Measurements from ENCODE around the gene STK24. TPM values are rescaled to one million over a fixed set of nuclear protein-coding genes. Genes with fewer than 3 reads are reported as not detected.

Gene STK24
- total and polyA plus RNA-seq, 2 of the 8 experiments (the other 6 are each of a cell fraction or from before 2014, with no cell fraction given), result 62.8 to 143 TPM

- Histone ChIP-seq H4K5ac (ENCODE audit: insufficient read length, low read depth, low read length) (no peak overlapping the region), H2BK15ac (ENCODE audit: low read length) (no peak overlapping the region), H3K27ac (ENCODE audit: low read depth, low read length) (no peak overlapping the region), H4K20me1 (replicated peaks in 1 of 2; ENCODE audit: control insufficient read depth in 1 of 2, insufficient read depth in 2 of 2, low read length in 2 of 2) (peaks cover 2 to 4% of the 10 kb centered on the region in 2 experiments), H2BK120ac (replicated peaks; ENCODE audit: low read depth, low read length) (no peak overlapping the region), H2BK12ac (ENCODE audit: low read depth, low read length) (no peak overlapping the region), H3K4me1 (replicated peaks in 1 of 4; ENCODE audit: control insufficient read depth in 3 of 4, insufficient read depth in 4 of 4, low read length in 3 of 4) (peaks cover 0 to 3% (median under 1%) of the 10 kb centered on the region in 4 experiments; a peak in 3 of 7 replicates), H3K9me3 (ENCODE audit: insufficient read depth in 2 of 2, low read depth in 1 of 2, low read length in 1 of 2) (no peaks in the 10 kb centered on the region), H3K23ac (ENCODE audit: insufficient read length) (no peak overlapping the region), H4K91ac (replicated peaks; ENCODE audit: insufficient read length, low read length) (no peak overlapping the region), H3K9ac (replicated peaks in 1 of 4; ENCODE audit: extremely low read depth in 1 of 4, low read depth in 3 of 4, low read length in 3 of 4) (no peak overlapping the region), H2BK20ac (ENCODE audit: low read length) (no peak overlapping the region), H3K4ac (replicated peaks; ENCODE audit: insufficient read length, low read depth, low read length) (no peak overlapping the region), H3K27me3 (replicated peaks in 1 of 4; ENCODE audit: control insufficient read depth in 3 of 4, extremely low read depth in 1 of 4, insufficient read depth in 3 of 4, low read length in 3 of 4) (no peaks in the 10 kb centered on the region), H4K8ac (ENCODE audit: extremely low read depth, insufficient read depth, low read length) (no peak overlapping the region), H3K18ac (ENCODE audit: extremely low read depth, low read length) (no peak overlapping the region), H2AFZ (ENCODE audit: low read length) (no peak overlapping the region), H3K79me2 (ENCODE audit: control insufficient read depth in 1 of 2, insufficient read depth in 2 of 2, low read length in 2 of 2) (no peaks in the 10 kb centered on the region), H2AK5ac (ENCODE audit: low read depth, low read length) (no peak overlapping the region), H3K23me2 (ENCODE audit: low read depth, low read length) (no peaks in the 10 kb centered on the region), H2BK5ac (ENCODE audit: low read depth, low read length) (no peak overlapping the region), H3K79me1 (ENCODE audit: low read depth, low read length) (no peaks in the 10 kb centered on the region), H3K36me3 (ENCODE audit: control insufficient read depth in 2 of 4, insufficient read depth in 4 of 4, low read length in 3 of 4) (peaks cover 0 to 6% (median 2%) of the 10 kb centered on the region in 4 experiments; a peak in 4 of 8 replicates), H3K4me2 (ENCODE audit: insufficient read depth in 1 of 2, low read depth in 2 of 2, low read length in 2 of 2) (no peak overlapping the region), H3K14ac (ENCODE audit: insufficient read length) (no peak overlapping the region), H3K4me3 (ENCODE audit: extremely low read depth in 1 of 4, insufficient read depth in 2 of 4, low read depth in 3 of 4, low read length in 4 of 4) (no peak overlapping the region), H3K56ac (replicated peaks; ENCODE audit: insufficient read length, low read depth, low read length) (no peak overlapping the region)
- DNase-seq (ENCODE audit: low read depth in 1 of 2, low spot score in 2 of 2), result no peak
- ChIA-PET CTCF (ENCODE audit: partially characterized antibody) (interaction anchor here (0.9 to 2.7 kb wide), 7 partner anchors 10 to 584 kb away, joined by 3 to 14 read pairs (median 3); no protein-coding TSS in a partner anchor), POLR2A (ENCODE audit: partially characterized antibody) (interaction anchor here (1.4 to 1.6 kb wide), 2 partner anchors 9 to 10 kb away, joined by 3 to 4 read pairs; no protein-coding TSS in a partner anchor)
- 96% methylated on average over 25 of the region's 25 CpGs; no CpG with 5 or more reads in 1 of the 2 experiments for WGBS, 2 experiments (ENCODE audit: extremely low coverage in 1 of 2, insufficient coverage in 1 of 2, insufficient read length in 1 of 2, insufficient replicate concordance in 2 of 2, low coverage in 1 of 2, low lambda C conversion rate in 2 of 2, missing lambda C conversion rate in 1 of 2)
- TF ChIP-seq CTBP2 (IDR thresholded peaks at IDR 0.05; ENCODE audit: borderline replicate concordance, insufficient read depth, insufficient read length, low read length) (no peak), HDAC6 (IDR thresholded peaks at IDR 0.05; ENCODE audit: low read depth, low read length) (no peak), SP4 (IDR thresholded peaks at IDR 0.05; ENCODE audit: low read length) (no peak), YY1 (IDR thresholded peaks at IDR 0.05; ENCODE audit: low read depth, low read length) (no peak), SP2 (IDR thresholded peaks at IDR 0.05; ENCODE audit: low read length) (no peak), SIRT6 (IDR thresholded peaks at IDR 0.05; ENCODE audit: low read length) (no peak), EP300 (IDR thresholded peaks at IDR 0.05; ENCODE audit: borderline replicate concordance in 1 of 2, low read depth in 2 of 2, low read length in 2 of 2) (no peak)
- TF ChIP-seq, protein P1, sequence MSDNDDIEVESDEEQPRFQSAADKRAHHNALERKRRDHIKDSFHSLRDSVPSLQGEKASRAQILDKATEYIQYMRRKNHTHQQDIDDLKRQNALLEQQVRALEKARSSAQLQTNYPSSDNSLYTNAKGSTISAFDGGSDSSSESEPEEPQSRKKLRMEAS (IDR thresholded peaks at IDR 0.05), result no peak
- FAIRE-seq, result no peak
Observed at GRCh38 chr13:98440390-98441055, 136.4 kb downstream of the STK24 start.
